ENCODE data around the gene CTRL.

Gene CTRL

DNA sequence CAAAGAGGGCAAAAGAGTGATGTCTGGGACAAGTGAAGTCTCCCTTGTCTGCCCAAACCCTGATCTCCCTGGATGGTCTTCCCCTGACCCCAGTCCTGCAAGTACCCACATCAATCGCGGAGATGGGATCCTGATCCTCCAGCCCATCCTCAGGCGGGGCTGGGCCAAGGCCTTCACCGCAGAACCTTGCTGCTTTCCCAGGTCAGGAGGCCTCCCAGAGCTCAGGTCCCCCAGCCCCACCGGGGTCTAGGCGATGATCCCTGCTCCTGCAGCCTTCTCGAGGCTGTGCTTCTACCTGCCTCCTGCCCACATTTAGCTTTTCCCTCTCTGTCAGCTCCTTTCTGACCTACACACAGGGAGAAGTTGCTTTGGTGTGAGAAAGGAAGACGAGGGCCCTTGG is 30.5 kb upstream of the CTRL start:
- DNase-seq = no peak

DNA sequence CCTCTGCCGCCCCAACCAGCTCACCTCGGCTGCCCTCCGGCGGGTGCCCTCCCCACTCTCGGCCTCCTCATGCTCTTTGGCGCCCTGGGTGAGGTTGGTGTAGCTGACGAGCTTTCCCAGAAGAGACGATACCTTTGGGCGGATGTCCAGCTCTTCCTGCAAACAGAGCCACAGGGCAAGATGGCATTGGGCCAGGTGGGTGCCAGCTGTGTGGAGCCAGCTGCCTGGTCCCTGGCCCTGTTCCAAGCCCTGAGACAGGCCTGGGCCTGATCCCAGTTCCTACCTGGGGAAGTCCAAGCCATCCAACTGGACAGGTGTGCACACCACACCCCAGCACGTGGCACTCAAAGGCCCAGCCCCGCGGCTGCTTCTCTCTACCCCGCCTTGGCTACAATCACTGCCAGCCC is 29.9 kb upstream of the CTRL start:
- no peak for DNase-seq

DNA sequence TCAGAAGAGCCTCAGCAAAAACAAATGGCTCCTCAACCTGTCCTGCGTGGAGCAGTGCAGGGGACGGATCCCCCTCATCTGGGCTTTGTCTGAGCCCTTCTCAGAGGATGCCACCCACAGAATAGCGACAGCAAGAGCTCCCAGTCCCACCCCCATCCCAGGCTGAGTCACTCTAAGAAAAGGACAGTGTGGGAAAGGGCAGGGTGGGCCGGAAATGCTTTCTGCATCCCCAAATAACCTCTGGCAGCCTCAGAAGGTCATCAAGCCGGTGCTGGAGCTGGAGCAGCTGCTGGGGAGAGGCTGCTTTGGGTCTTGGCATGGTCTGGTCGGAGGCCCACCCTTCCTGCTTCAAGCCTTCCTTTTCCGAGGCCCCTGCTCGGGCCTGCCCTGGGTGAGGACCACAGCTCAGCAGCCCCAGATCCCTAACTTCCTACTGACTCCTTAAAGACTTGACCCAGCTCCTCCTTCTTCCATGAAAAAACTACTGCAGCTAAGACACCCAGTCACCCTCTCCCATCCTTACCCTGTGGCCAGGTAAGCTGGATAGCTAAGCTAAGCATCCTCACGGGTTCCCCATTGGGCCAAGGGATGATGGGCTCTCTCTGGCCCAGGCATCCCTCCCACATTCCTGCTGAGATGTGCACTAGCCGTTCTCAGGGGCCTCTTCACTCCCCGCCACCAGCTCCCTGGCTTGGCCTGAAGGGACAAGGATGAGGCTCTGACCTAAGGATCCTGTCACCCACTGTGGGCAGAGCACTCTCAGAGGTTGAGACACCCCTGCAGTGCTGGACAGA is 28.1 kb upstream of the CTRL start:
- DNase-seq = peak; percentile 85

- DNase-seq = no peak
Observed at GRCh38 chr16:67957622-67958021, 26.0 kb upstream of the CTRL start.

GRCh38 chr16:67954421-67955196 is 22.9 kb upstream of the CTRL start:
- DNase-seq = no peak

- no peak for DNase-seq
Observed at GRCh38 chr16:67953641-67954375, 22.1 kb upstream of the CTRL start.

- DNase-seq = no peak
Observed at GRCh38 chr16:67951485-67951884, 19.8 kb upstream of the CTRL start.

DNA sequence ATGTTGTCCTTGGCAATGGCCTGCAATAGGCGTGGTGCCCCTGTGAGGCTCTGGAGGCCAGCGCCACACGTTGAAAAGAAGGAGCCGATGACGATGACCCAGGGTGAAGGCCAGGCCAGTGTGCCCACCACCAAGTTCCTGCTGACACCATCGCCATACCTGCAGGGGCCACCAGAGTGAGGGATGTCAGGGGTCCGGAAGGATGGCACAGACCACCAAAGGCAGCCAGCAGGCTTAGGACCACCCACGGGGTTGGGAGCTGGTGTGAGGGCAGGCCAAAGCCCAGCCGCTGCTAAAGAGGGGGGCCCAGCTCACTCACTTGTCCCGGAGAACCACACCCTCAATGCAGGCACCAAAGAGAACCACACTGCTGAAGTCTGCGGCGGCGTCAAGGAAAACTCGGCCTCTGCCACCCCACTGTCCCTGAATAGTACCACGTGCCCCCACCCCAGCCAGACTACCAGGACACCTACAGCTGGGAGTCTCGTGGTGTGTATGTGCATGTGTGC is 18.7 kb upstream of the CTRL start:
- DNase-seq = no peak

DNA sequence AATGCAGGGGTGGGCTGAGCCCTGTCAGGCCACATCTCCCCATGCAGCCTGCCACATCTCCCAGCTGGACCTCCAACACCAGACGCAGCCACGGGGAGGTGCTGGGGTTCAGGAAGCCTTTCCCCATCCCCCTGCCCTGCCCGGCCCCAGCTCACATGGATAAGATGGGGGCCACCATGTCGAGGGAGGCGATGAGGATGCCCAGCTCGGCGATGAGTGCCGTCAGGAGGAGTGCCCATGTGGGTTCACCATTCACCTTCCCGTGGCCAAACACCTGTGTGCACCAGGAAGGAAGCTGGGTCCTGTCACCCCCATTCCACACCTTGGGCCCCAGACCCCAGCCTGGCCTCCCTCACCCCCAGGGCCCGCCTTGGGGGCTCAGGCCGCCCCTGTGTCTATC is 18.0 kb upstream of the CTRL start:
- DNase-seq = no peak

- no peak for DNase-seq
Observed at GRCh38 chr16:67948015-67948414, 16.4 kb upstream of the CTRL start.

DNA sequence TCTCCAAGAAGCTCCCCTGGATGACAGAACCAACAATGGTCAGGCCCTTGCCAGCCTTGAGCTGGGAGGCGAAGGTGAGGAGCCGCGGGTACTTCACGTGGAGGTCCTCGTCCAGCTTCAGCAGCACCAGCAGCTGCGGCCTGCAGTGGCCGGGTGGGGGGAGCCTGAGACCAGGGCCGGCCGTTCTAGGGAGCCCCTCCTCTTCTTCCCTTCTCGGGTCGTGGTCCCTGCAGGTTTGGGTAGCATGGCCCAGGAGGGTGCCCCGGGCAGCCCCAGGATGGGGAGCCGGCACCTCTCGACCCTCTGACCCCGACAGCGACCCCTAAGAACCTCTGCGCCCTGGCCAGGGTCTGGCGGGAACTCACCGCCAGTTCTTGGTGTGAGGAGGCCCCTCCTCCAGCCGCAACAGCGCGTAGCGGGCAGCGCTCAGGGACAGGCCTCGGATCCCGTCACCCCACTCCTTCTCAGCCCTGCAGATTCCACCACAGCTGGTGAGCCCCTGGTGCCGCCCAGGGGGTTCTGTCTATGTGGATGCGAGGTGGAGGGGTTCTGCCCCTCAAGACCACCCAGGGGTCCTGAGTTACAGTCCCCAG is 15.4 kb upstream of the CTRL start:
- no peak for DNase-seq

- no peak for DNase-seq
Observed at GRCh38 chr16:67946128-67946569, 14.5 kb upstream of the CTRL start.

DNA sequence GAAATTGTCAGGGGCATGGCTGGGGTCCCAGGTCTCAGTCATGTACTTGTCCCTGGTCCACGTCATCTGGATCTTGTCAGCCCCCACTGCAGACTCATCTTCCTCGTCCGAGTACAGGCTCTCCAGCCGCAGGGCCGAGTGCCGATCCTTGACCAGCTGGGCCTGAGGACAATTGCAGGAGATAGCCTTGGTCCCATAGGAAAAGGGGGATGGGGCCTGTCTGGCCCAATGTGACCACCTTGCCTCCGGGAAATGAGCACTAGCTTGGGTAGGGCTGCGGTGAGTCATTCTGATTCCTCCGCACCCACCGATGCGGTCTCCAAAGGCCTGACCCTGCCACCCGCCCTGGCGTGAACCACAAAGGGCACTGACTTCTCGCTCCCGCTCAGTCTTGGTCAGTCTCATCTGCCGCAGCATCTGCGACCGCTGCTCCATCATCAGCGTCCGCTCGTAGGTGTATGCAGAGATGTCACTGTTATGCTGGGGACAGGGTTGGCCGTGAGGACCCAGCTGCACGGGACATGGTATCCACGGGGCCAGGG is 13.8 kb upstream of the CTRL start:
- no peak for DNase-seq

DNA sequence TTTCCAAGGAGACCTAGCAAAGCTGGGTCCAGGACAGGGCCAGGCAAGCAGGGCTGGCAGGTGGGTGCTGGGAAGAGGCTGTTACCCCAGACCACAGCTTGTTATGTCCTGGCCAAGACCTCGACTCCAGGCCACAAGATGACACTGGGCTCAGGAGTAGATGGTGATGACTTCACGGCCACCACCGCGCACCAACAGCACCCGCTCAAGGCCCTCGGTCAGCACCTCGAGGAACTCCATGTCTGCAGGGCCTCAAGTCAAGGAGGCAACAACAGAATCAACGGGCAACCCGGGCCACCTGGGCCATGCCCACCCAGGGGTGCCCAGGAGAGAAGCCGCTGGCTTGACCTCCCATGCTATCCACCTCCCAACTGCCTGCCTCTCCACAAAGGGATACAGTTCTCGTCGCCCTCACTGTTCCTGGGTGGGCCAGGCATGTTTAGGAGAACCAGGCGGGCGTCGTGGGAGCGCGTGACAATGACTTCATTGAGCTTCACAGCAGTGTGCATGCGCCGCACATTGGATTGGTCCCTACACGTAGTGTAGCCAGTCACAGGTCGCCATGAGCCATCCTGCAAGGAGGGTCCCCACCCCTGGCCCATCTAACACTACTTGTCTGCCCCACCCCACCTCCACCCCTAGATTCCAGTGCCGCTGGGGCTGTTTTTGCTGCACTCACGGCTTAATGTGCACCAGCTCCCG is 13.2 kb upstream of the CTRL start:
- DNase-seq = no peak

GRCh38 chr16:67943619-67944504 is 12.2 kb upstream of the CTRL start, which contains the start of gene LCAT:
TSS of gene LCAT (minus strand) at chr16:67944120. CDS start at chr16:67944101, 19 bp downstream.
- no peak for DNase-seq

DNA sequence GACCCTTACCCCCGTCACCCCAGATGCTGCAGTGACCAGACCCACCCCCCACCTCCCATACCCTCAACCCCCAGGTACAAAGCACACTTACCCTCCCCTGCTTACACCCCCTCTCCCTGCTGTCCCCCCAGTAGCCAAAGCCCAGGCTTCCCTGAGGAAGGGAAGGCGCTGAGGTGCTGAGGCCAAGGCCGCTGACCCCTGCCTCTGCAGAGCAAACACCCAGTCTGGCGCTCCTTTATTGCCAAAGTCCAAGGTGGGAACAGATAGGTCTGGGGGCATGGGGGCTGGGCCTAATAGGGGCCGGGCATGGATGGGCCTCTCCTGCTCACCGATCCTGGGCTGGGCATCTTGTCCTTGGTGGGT is 11.6 kb upstream of the CTRL start:
- DNase-seq = no peak

DNA sequence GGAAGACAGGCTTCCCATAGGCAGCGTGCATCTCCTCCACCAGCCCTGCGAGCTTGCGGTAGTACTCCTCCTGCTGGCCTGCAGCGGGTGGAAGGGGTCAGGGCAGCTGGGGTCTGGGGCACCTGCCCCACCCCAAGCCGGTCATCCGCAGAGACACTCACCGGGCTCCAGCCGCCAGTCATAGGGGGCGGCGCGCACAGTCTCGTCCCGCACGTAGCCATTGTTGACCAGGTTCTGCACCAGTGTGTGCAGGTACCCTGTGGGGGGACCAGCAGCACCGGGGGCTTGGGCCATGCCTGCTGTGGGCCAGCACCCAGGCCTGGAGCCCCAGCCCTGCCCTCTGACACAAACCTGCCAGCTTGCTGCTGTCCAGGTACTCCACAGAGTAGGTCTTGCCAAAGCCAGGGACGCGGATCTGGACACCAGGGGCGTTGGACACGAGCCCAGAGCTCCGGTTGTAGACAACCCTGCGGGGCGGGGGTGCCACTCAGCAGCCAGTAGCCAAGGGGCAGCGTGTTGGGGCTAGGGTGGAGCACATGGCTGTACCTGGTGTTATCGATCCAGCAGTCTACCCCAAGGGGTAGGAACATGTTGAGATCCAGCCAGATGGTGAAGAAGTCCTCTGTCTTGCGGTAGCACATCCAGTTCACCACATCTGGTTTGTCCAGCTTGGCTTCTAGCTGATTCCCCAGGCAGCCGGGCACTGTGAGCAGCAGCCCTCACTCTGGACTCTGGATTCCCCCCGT is 11.0 kb upstream of the CTRL start:
- no peak for DNase-seq

- DNase-seq = peak; percentile 48
Observed at GRCh38 chr16:67942200-67942509, 10.5 kb upstream of the CTRL start.

- DNase-seq = no peak
Observed at GRCh38 chr16:67941469-67942199, 10.0 kb upstream of the CTRL start.
